SIG-M5 treated with dmso at 0.1 percent for 504 hours (cell line): ENCODE data around the gene HOXD10.

Experiments
- DNase-seq: peaks from one replicate; lab custom pipeline; 2025; ENCODE audit not compliant: unreplicated experiment; lab: John Stamatoyannopoulos, UW

HOXD10 gene

DNA sequence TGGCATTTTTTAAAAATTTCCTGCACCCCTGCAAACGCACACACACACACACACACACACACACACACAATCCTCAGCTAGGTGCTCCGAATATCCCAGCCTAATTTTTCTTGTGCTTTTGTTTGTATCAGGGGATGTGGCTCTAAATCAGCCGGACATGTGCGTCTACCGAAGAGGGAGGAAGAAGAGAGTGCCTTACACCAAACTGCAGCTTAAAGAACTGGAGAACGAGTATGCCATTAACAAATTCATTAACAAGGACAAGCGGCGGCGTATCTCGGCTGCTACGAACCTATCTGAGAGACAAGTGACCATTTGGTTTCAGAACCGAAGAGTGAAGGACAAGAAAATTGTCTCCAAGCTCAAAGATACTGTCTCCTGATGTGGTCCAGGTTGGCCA lies 22.2 kb upstream of the HOXD10 start:
- DNase-seq: no peak

DNA sequence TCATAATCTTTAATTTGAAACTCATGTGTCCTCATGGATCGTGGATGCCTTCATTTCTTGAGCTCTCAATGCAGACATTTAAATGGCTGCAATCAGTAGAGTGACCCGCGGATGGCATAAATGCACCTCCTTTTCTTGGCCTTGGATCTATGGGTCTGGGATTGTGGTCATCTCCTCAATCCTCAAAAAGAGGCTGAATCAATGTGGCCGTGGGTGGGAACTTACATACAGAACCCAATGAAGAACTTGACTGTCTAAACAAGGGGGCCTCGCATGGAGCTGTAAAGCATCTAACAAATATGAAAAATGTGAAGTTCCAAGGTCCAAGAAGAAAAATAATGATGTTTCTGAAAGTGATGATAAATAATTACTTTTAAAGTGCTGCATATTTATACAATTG lies 21.2 kb upstream of the HOXD10 start:
- no peak for DNase-seq

DNA sequence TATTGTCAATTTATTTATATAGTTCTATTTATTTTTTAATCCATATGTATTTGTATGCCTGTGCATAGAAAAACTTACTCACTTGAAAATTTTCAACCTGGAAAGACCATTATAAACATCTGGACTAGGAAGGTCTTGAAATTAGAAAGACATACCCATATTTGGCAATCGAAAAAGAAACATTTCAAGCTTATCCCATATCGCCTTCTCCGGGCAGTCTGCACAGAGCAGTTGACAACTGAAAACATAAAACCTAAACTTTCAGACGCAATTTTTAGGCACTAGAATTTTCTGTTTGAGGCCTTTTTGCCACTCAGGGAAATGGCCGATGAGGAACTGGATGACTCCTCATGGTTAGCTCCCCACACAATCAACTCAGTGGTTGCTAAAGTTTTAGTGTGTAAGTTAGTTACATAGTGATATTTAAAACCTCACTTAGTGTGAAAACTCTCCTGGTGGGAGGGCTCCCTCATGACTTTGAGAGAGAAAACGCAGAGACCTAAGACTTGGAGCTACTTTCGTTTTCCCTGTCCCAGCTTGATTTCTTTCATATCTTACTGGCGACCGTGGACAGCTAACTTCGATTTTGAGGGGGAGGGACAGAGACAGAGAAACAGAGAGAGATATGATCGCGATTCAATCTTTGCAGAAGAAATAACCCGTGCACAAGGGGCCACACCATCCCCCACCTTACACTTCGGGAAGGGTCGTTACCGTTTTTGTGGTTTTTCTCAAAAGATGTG lies 20.2 kb upstream of the HOXD10 start:
- DNase-seq: peak; percentile 77

DNA sequence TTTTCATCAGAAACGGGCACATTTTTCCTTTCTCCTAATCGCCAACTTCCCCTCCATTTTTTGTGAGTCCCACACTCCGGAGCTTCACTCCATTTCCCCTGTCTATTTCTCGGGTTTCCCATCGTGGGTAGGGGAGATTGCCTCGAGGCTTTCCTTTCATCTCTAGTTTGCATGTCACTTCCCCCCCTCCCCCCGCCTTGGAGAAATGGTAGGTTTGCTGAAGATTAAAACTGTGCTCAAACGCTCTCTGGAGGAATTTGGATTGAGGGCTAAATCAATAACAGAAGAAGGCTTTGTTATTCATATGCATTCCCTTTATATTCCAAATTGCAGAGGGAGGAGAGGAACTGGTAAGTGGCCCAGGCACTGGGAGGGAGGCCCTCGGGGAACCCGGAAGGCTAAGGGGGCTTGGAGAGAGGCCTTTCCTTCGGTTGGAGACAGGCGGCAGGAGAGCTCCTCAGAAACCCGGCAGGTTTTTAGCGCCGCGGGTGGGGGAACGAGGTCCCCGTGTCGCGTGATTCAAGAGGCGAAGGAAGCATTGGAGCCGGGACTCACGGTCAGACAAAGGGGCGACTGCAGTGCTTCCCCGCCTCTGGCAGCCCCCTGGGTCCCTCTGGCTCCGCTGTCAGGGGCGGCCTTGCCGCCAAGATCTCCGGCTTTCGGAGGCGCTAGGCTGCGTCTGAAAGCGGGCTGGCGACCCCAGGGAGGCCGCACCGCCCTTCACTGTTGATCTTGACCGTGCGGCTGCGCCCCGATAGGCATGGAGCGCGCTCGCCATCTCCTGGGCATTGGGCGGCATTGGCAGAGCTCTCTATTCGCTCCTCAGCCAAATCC lies 19.4 kb upstream of the HOXD10 start:
- peak; percentile 93 for DNase-seq

DNA sequence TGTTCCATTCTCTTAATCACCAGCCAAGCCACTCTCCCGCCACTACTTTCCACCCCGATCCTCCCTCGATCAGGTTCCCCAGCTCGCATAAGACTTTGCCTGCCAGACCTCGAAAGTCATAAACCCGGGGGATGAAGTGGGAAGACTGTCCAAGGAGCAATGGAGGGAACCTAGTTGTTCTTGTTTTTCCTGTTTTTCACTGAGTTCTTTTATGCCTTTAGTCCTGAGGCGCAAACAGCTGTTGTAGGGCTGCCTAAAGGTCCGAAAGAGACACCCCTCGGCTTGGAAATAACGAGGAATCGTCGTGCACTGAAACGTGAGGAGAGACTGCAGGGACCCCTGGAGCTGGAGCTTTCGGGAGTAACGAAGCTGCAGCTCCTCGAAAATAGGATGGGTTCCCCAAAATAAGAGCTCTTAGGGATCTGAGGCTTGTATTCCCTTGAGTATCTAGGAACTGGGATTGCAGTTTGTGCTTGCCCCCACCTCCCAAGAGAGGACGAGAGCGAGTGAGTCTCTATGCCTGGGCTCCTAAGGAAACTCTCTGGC lies 18.7 kb upstream of the HOXD10 start:
- no peak for DNase-seq

DNA sequence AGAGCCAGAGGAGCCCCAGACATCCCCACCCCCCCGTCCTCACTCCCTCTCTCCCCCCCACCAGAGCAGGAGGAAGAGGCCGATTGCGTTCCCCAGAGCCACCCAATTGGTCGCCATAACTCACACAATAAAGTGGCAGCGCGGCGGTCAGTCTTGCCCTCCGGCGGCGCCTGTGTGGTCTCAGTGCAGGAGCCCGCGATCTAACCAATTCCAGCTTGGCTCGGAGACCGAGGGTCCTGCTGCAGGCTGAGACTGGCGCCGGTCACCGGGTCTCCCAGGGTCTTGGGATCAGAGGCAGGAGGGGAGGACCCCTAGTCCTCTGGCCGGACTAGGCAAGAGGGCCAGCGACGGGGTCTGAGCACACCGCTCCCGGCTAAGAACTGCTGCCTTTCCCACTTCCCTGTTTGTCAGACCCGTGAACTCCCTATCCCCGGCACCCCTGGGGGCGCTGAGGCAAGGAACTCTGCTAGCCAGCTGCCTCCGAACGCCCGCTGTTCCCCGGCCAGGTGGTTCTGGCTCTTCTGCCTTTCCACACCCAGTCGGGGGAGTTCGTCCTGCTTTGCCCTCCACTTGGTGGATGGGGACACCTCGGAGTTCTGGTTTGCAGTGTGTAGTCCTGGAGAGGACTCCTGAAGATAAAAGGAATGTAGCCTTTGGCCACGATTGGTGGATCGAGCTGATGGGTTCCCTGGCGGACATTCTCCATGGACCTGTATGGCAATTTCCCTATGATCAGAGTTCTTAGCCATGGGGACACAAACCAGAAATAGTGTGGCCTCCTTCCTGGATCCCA lies 18.0 kb upstream of the HOXD10 start:
- no peak for DNase-seq

DNA sequence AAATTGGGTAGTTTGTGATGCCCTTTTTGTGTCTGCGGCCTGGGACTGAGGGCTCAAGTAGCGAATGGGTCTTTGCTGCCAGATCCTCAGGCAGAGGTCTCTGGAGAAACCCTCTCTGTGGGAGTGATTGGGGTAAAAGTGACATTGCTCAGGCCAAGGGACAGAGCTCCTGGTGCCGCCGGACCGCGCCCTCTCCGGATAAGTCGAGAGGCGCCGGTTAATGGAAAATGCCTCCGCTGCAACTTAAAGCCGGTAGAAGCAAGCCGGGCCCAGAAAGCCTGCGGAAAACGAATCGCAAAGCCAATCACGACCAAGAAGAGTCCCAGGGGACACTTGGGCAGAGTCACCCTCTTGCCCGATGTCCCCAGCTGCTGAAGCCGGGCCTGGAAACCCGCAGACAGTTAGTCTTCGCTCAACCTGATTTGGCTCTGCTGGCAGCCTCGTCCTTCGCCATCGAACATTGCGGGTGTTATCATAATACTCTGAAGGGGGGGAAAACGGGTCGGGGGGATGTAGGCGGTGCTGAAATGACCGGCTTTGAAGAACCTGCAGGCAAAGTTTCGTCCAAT lies 17.3 kb upstream of the HOXD10 start:
- no peak for DNase-seq

DNA sequence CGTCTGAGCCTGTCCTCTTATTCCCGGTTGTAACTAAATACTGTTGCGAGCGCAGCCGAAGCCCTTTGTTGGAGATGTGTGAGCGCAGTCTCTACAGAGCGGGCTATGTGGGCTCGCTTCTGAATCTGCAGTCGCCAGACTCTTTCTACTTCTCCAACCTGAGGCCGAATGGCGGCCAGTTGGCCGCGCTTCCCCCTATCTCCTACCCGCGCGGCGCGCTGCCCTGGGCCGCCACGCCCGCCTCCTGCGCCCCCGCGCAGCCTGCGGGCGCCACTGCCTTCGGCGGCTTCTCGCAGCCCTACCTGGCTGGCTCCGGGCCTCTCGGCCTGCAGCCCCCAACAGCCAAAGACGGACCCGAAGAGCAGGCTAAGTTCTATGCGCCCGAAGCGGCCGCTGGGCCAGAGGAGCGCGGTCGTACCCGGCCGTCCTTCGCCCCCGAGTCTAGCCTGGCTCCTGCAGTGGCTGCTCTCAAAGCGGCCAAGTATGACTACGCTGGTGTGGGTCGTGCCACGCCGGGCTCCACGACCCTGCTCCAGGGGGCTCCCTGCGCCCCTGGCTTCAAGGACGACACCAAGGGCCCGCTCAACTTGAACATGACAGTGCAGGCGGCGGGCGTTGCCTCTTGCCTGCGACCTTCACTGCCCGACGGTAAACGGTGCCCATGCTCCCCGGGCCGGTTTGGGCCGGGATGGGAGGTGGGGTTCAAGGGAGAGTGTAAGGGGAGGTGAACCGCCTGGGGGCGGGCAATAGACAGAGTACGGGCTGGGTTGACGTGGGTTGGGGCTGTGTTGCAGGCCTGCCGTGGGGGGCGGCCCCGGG lies 16.6 kb upstream of the HOXD10 start, which contains the start of gene HOXD12:
TSS of gene HOXD12 (plus strand) at position 68 of the 819 bp plus-strand sequence. CDS start at position 75, 7 bp downstream.
- DNase-seq: no peak

DNA sequence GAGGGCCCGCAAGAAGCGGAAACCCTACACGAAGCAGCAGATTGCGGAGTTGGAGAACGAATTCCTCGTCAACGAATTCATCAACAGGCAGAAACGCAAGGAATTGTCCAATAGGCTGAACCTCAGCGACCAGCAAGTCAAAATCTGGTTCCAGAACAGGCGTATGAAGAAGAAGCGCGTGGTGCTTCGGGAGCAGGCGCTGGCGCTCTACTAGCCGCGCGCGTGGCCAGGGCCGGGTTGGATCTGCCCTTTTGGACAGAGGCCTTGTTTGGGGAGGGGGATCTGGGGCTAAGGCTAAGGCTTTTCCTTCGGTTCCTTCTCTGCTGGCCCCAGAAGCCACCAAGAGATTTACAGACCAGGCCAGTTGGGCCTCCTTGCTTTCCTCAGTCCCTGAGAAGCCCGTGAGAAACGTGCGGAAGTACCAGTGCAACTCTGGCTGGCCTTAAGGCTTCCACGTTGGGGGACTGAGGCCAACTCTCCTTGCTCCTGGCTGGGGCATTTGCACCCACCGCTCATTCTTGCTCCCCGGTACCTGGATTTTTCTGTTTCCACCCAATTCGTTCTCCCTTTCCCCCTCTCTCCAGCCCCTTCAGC lies 15.9 kb upstream of the HOXD10 start:
- DNase-seq: no peak

DNA sequence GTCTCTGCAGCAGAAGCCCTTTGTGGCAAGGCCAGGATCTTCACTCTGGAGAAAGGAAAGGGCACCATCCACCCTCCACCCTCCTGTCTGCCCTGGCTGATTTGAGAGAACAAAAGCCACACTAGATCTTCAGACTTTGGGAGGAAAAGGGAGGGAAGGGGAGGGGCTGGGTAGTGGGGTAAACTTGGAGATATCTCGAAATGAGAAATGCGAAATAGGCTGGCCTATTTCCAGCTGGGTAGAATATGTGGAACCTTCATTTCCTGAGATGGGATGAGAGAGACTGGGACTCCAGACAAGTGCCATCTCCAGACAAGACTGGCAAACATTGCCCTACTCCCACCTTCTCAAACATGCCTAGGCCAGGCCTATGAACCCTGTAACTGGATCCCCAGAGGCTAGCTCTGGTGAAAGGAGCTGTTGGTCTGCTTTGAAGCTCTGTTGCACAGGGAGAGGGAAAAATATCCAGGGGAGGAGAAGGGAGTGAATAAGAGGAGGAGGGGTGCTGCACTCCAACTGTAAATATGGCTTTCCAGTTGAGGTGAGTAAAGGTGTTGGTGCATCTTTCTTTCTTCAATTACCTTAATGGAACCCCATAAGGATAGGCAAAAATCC lies 15.3 kb upstream of the HOXD10 start:
- DNase-seq: no peak

DNA sequence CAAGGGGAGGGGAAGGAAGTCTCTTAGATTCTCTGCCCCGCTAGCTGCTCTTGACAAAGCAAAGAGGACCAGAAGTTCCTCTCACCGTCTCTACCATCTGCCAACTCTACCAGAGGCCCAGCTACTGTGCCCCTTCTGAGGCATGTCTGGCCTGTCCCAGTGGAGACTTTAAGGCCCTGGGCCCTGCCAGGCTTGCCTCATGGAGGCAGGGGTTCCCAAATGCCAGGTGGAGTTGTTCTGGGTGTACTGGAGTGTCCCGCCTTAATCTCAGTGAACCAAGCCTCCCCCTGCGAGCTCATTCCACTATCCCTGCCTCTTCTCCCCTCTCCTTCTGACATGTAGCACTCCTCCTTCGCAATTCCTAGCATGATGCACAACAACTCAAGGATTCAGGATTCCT lies 14.7 kb upstream of the HOXD10 start:
- DNase-seq: no peak

DNA sequence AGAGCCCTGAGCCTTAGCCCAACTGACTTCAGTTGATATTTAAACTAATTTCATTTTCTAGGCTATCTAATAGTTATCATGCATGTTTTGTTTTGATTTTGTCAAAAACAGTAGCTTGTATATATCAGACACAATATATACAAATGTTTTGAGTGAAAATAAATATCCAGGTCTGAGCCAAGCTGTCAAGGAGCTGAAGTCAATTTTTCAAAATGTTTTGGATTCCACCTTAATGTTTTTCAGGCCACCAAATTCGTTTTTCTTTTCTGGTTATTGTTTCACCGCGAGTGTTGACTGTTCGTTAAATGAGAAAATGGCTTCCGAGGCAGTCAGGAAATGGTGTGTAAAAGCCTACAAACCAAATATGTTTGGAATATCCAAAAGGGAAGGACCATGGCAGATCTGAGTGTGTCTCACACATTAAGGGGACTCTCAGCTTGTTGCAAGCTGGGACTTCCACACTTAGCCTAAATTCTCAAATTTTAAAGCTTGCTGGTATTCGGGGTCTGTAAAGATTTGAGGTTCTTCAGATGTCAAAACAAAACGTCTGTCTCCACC lies 14.2 kb upstream of the HOXD10 start:
- DNase-seq: no peak

DNA sequence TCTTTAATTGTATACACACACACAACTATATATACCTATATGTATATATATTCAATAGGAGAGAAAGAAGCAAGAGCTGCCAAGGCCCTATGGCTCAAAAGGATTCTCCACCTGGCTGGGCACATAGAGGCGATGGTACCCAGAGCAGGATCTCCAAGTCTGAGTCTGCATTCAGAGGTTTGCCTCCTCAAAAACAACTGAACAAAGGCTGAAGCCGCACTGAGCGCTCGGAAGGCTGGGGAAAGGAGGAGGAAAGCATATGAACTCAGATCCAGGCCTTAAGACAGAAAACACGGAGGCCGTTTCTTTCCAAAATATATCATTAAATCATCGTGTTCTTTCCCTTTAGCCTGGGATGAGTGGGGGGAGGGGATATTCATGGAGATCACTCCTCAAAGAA lies 13.4 kb upstream of the HOXD10 start:
- DNase-seq: no peak

DNA sequence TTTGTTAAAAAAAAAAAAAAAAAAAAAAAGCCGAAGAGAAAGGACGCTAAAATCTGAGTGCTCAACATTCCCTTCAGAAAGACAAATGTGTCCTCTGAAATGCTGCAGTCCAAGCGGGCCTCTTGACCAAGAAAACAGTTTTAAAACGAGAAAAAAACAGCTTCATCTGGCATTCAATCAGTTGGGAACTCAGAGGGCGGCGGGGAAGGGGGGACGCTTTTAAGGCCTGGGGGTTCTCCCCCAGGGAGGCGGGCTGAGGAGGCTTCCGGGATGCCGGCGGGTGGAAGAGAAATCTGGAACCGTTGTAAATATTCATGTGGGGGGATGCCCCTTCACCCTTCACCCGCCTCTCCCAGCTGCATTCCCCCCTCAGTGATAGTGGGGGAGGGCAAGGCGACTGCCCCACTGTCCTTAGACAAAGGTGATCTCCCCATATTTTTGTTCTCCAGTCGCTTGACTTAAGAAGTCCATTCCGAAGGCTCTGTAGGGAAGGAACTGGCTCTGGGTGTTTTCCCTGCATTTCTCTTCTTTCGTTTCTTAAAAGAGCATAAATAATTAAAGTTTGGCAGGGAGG lies 12.7 kb upstream of the HOXD10 start:
- DNase-seq: no peak

DNA sequence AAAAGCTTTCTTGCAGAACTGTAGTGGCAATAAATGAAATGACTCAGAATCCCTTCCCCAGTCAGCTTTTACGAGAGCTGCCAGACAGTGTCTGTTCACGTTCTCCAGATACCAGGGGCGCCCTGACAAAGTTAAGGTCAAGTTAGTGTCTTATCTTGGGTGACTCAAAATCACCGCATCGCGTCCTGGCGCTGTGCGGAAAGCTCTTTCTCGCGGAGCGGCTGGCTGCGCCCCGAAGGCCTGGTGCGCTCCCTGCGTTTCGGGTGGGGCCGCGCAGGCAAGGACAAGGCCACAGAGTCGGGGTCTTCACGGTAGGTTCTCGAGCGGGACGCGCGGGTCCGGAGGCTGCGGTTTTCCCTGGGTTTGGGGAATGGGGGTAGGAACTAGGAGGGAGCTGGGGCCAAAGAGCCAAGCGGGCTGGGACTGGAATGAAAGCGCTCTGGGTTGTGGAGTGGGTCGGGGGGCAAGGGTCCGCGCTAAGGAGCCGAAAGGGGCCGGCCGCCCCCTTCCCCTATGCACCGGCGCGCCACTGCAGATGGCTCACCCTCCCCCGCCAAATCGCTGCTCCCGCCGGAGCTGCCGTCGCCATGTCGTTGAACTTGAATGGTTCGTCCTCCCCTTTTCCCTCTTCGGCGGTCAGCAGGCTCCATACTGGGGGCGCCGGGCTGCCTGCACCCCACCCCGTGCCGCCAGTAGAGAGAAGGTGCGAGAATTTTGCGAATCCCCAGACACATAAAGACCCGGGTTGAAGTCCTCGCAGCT lies 12.1 kb upstream of the HOXD10 start:
- peak; percentile 37 for DNase-seq

DNA sequence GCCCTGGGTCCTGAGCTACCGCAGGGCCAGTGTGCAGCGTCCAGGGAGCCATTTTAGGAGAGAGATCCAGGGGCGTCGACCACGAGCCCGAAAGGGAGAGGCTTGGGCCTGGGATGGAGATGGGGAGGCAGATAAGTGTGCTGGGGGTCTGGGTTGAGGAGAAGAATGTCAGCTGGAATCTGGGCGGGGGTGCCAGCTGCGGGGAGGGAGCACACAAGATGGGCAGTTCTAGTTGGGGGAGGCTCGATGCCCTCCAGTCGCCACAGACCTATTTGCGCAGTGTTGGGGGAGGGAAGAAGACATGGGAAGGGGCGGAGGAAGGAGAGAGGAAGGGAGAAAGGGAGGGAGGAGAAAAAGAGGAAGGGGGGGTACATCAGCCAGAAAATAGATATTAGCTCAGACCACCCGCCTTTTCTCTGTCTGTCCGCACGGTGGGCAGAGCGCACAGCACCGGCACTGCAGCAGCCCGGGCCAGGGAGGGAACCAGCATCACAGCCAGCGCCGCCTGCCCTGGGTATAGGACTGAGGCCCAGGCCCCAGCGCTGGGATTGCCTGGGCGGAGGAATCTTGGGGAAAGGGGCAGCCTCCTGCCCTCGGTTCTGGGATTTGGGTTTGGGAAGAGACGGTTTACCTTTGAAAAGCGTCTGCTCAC lies 11.4 kb upstream of the HOXD10 start:
- no peak for DNase-seq
